Measurements from ENCODE around the gene UBE2A.
A peak's percentile ranks its signal among the peaks of the same experiment; 100 is the strongest.

- TF ChIP-seq CTCF (IDR thresholded peaks at IDR 0.05; ENCODE audit: extremely low read depth in 1 of 2, insufficient read depth in 1 of 2, low read depth in 1 of 2, low read length in 2 of 2) = no peak
- TF ChIP-seq EZH2 (IDR thresholded peaks at IDR 0.05; ENCODE audit: borderline replicate concordance, low read depth, low read length, severe bottlenecking) = no peak
- TF ChIP-seq POLR2AphosphoS5 (IDR thresholded peaks at IDR 0.05; ENCODE audit: insufficient read depth, low read depth, low read length) = peak; percentile 90
- no peak for TF ChIP-seq MAX (IDR thresholded peaks at IDR 0.05; ENCODE audit: insufficient read depth, insufficient read length)
- no peak for TF ChIP-seq JUN (IDR thresholded peaks at IDR 0.05; ENCODE audit: borderline replicate concordance, insufficient read depth, insufficient read length, low read depth)
- TF ChIP-seq POLR2A (IDR thresholded peaks at IDR 0.05; ENCODE audit: low read depth, low read length) = peak; percentile 82
- no peak for TF ChIP-seq MYC (IDR thresholded peaks at IDR 0.05; ENCODE audit: low read depth, low read length)
- TF ChIP-seq FOS (IDR thresholded peaks at IDR 0.05; ENCODE audit: borderline replicate concordance, insufficient read depth, low read length) = no peak
- no peak for TF ChIP-seq GATA2 (IDR thresholded peaks at IDR 0.05; ENCODE audit: insufficient read depth, insufficient read length, low read depth, low read length)
These were observed at the start of gene UBE2A for GRCh38 chrX:119574394-119575266.
